Brain microvascular endothelial cell (primary cell): Measurements from ENCODE around the gene ZNF444.

Experiments used
- DNase-seq: peaks from one replicate; pipeline ENCODE4 v3.0.0-alpha.2; 2020
- H3K27ac ChIP-seq: fragments of 250-450 bp; sonication (Bioruptor Pico); 2 replicates; pipeline ENCODE4 v1.5.1; 2020; ENCODE audit warnings: mild to moderate bottlenecking, moderate library complexity
- H3K27me3 ChIP-seq: fragments of 250-450 bp; sonication (Bioruptor Pico); replicated peaks from 2 replicates; pipeline ENCODE4 v1.5.1; 2020; ENCODE audit warnings: mild to moderate bottlenecking
- H3K36me3 ChIP-seq: fragments of 250-450 bp; sonication (Bioruptor Pico); replicated peaks from 2 replicates; pipeline ENCODE4 v1.5.1; 2020; ENCODE audit warnings: mild to moderate bottlenecking
- H3K4me3 ChIP-seq: 2 replicates; pipeline ENCODE4 v1.5.1; 2011; ENCODE audit warnings: low read depth, mild to moderate bottlenecking, control low read depth, low read length, moderate library complexity
- CTCF ChIP-seq: IDR thresholded peaks from 2 replicates; pipeline ENCODE4 v1.5.1; 2011; ENCODE audit warnings: low read depth, mild to moderate bottlenecking, moderate library complexity, low read length, control low read depth, inconsistent platforms; ENCODE audit errors: missing control alignments
- in situ Hi-C: cut with HindIII; loops from 2 replicates; pipeline ENCODE4 v1.10.0; 2017; ENCODE audit warnings: low sequenced_read_pairs, low pct_ligation_motif_present

Gene ZNF444

GRCh38 chr19:56124578-56124977 lies 16.5 kb upstream of the ZNF444 start:
- in situ Hi-C loops: no loop called here
- no peak for DNase-seq
- Histone ChIP-seq H3K4me3 (no peak overlapping the region), H3K27ac (no peak overlapping the region), H3K27me3 (no peaks in the 10 kb centered on the region), H3K36me3 (no peaks in the 10 kb centered on the region)
- TF ChIP-seq CTCF: no peak

DNA sequence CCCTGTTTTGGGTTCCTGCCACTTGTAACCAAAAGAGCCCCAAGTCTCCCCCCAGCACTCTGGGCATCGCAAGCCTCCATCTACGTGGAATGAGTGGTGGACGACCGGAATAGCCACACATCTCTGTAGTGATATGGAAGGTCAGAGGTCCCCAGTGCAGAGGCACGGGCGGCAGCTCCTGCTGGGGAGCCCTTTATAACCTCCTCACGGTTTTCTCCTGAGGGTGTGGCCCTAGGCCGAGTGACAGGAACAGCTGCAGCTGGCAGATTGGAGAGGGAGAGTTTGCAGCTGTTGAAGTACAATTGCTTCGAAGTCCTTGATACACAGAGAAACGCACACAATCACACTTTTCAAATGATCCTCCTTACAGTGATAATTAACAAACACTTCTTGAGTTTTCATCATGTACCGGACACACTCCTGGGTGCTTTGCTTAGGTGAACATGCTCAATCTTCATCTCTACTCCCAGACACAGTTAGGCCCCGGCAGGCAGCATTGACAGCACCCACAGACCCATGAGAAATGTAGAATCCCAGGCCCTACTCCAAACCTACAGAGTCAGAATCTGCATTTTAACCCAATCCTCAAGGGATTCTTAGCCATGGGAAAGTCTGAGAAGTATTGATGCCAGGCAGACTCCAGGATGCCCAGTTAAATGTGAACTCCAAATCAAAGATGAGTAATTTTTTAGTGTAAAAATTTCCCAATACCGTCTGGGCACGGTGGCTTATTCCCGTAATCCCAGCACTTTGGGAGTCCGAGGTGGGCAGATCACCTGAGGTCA lies 15.1 kb upstream of the ZNF444 start:
- no peaks in the 10 kb centered on the region for H3K27me3 ChIP-seq
- no peak for TF ChIP-seq CTCF
- no peak overlapping the region for H3K27ac ChIP-seq
- H3K36me3 ChIP-seq: no peaks in the 10 kb centered on the region
- in situ Hi-C loops: no loop called here
- H3K4me3 ChIP-seq: no peak overlapping the region
- DNase-seq: no peak

- no peaks in the 10 kb centered on the region for H3K27me3 ChIP-seq
- in situ Hi-C loops: no loop called here
- H3K4me3 ChIP-seq: no peak overlapping the region
- H3K27ac ChIP-seq: no peak overlapping the region
- H3K36me3 ChIP-seq: no peaks in the 10 kb centered on the region
- no peak for TF ChIP-seq CTCF
- no peak for DNase-seq
Observed at GRCh38 chr19:56126983-56127780, 13.9 kb upstream of the ZNF444 start.

GRCh38 chr19:56130006-56130405 lies 11.1 kb upstream of the ZNF444 start:
- Histone ChIP-seq H3K27me3 (no peaks in the 10 kb centered on the region), H3K27ac (no peak overlapping the region), H3K36me3 (no peaks in the 10 kb centered on the region), H3K4me3 (no peak overlapping the region)
- TF ChIP-seq CTCF: no peak
- no peak for DNase-seq
- in situ Hi-C loops: no loop called here

DNA sequence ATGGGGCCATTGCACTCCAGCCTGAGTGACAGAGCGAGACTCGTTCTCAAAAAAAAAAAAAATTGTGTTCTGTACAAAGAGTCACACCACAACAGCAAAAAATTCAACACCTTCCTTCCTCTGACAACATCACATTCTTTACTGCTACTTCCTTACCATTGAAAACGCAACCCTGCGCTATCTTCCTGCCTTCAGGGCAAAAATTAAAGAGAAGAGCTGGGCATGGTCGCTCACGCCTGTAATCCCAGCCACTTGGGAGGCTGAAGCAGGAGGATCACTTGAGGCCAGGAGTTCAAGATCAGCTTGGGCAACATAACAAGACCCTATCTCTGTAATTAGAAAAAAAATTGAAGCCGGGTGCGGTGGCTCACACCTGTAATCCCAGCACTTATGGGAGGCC lies 9.4 kb upstream of the ZNF444 start:
- no peaks in the 10 kb centered on the region for H3K36me3 ChIP-seq
- H3K27ac ChIP-seq: no peak overlapping the region
- H3K27me3 ChIP-seq: no peaks in the 10 kb centered on the region
- DNase-seq: no peak
- in situ Hi-C loops: no loop called here
- no peak for TF ChIP-seq CTCF
- no peak overlapping the region for H3K4me3 ChIP-seq
